HG02840 (cell line): ENCODE data around the gene PRKCH.

Source experiments
- ATAC-seq: cut with Tn5 transposase; IDR thresholded peaks from one replicate; pipeline ENCODE4 v1.9.1; 2021; ENCODE audit warnings: mild to moderate bottlenecking, moderate library complexity, moderate number of reproducible peaks; ENCODE audit not compliant: unreplicated experiment, low FRiP score

The PRKCH gene

GRCh38 chr14:61599942-61600341, 278.6 kb downstream of the PRKCH start:
- no peak for ATAC-seq
